ENCODE measurements around the gene FBLN5. TPM values are rescaled to one million over a fixed set of nuclear protein-coding genes. Genes with fewer than 3 reads are reported as not detected.

FBLN5 gene, protein sequence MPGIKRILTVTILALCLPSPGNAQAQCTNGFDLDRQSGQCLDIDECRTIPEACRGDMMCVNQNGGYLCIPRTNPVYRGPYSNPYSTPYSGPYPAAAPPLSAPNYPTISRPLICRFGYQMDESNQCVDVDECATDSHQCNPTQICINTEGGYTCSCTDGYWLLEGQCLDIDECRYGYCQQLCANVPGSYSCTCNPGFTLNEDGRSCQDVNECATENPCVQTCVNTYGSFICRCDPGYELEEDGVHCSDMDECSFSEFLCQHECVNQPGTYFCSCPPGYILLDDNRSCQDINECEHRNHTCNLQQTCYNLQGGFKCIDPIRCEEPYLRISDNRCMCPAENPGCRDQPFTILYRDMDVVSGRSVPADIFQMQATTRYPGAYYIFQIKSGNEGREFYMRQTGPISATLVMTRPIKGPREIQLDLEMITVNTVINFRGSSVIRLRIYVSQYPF
- total RNA-seq (ENCODE audit: insufficient read depth, low replicate concordance) = 86.9 TPM

DNA sequence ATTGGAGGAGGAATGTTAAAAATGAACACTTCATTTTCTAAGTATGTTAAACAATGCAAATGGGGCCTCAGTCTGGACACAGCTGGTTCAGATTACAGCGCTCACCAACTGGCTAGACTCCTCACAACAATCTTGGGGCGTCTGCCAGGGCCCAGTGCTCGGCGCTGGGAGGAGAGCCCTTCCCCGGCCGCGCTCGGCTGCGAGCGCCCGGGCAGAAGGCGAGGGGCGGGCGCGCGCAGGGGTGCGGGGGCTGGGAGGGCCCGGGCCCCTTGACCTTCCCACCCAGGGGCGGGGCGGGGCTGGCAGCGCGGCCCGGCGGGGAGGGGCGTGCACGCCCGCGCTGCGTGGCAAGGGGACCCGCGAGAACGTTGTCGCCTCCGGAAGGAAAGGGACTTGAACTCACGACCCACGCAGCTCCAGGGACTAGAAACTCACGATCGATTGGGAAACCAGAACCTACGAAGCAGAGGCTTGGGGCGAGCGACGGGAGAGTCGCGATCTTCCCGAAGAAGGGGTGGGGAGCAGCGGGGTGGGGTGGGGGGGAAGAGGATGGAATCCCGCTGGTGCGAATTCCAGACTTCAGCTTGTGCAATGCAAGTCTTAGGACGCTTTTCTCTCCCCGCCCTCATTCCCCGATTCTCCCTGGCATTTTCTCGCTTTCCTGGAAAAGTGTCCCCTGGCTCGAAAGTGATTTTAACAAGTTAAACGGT lies at the start of gene FBLN5:
Gene FBLN5 (minus strand): TSS at position 220 of the 710 bp plus-strand sequence. CDS start 465 bp downstream, outside the sequence.
- peak; percentile 79 for DNase-seq (ENCODE audit: low spot score)

DNA sequence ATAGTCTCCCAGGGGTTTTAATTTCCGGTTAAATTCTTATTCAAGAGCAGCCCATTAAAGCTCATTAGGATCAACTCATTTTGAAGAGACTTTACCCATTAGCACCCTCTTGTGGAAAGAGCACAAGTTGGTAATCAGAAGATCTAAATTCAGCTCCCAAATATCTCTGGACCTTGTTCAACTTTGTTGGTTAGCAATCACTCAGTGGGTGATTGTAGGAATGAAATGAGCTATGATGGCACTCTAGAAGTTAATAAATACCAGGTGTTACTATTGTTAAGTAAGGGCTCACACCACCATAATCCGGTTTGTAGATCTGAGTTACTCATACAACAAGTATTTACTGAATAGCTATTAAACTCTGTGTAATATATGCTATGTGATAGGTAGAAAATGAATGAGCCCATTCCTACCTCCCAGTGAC lies 49.5 kb upstream of the FBLN5 start:
- DNase-seq (ENCODE audit: low spot score) = peak; percentile 54

DNA sequence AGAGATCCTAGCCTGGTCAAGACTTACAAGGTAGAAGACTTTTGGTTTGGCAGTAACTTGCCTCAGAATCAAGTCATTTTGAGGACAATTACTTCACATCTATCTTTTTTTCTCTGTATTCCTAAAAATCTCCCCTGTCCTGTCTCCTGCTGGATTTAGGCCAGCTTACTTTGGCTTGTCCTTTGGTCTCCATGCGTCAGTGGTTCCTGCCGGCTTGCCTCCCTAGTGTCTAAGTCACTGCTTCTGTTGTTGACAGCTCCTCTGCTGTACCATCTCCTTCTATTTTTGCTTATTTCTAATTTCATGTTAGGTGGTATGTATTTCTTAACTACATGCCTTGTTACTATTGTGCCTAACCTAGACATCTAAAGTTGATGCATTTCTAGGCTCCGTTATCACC lies 39.7 kb upstream of the FBLN5 start:
- no peak for DNase-seq (ENCODE audit: low spot score)

DNA sequence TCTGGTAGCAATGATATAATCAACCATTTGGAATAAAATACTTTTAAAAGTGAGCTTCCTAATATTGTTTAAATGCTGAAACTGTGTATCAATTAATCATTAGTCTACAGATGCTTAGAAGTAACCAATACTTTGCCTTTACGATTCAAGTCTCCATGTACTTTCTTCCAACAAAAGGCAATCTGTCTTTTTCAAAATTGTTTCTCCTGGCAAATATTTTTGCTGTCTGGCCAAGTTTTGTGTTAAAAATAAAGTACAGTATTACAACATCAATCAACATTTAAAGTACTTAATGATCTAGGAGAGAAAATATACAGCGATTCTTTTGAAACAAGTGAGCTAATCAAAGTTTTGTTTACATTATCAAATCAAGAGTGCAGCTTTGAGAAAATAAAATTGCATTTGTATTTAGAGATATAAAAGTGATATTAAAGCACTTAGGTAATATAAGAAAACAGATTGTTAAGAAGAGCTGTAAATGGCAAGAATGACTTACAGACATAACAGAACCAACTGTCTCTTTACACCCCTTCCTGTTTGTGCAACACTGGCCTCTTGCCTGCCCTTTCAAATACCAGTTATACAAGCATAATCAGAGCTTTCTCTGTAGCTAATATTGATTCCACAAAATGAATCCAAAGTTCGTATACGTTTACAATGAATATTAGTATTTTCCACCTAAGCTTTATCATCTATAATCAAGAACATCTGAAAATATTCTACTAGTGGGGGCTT lies 38.2 kb upstream of the FBLN5 start:
- DNase-seq (ENCODE audit: low spot score) = peak; percentile 7

DNA sequence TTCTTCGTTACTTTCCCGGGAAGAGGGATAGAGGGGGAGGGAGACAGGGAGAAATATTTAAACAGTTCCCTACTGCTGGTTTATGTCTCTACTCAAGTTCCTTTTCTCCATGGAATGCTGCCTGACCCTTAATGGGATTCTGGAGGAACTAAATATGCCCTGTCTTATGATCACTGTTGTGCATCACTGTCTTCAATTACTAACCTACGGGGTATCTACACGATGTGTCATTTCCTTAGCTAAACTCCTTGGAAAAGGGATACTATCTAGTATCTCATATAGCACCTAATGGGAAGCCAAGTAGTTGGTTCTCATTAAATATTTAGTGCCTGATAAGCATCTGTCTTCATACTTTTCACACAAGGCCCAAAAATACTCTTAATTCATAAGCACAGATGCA lies 37.5 kb upstream of the FBLN5 start:
- DNase-seq (ENCODE audit: low spot score) = no peak

DNA sequence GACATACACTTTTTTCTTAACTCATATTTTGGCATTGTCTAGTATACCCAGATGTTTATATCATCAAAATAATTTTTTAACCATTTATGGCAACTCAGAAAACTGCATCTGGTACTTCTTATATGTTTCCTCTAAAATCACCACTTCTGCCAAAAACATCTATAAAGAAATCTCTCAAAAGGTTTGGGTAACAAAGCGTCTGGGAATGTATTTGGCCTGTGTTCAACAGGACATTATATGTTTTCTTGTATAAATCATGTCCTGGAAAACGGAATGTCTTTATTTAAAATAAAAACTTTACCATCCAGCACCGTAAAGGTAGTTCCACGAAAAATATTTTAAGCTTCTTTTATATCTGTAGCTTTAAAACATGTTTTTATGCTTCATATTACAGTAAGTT lies 36.1 kb upstream of the FBLN5 start:
- no peak for DNase-seq (ENCODE audit: low spot score)

DNA sequence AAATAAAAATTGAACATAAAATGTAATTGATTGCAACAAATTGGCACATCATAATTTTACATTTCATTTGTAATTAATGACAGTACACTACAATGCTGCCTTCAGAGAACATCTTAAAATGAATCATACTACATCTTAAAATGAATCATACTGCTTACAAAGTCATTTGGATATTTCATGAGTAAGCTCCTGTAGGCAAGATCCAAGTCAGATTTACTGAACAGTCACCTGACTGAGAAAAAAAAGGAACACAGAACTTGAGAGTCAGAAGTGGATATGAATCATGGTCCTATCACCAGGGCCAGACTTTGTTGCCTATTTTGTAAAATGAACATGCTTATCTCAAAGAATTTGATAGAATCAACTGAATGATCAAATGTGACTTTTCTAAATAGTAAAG lies 32.7 kb upstream of the FBLN5 start:
- peak; percentile 72 for DNase-seq (ENCODE audit: low spot score)

DNA sequence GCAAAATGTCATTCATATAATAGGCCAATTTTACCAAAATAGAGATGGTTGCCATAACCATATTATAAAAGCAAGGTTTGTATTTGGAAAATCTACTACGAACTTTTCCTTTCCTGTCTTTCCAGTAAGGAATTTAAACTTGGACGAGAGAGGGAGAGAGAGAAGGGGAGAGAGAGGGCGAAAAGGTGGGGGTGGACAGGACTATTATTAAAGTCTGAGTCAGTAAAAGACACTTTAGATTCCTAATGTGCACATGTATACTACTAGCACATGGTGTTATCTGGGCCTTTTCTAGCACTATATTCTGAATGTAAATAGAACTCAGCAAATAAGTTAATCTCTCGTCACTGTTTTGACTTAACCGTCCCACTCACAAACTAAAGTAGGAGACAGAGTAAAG lies 30.4 kb upstream of the FBLN5 start:
- no peak for DNase-seq (ENCODE audit: low spot score)

DNA sequence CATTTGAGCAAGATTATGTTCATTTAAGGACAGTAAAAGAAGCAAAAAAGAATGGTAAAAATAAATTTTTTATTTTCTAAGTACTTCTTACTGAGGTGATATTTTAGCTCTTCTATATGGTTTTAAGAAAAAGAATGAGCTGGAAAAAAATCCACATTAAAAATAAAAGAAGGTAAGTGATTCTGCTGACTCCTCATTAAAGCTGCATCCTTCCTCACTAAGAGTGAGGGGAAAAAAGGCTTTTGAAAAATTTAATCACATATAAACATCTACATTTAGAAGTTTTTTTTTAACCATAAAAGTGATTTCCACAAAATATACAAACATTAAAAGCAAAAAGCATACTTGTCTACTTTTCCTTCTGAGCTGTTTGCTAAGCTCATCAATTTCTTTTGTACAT lies 28.3 kb upstream of the FBLN5 start:
- DNase-seq (ENCODE audit: low spot score) = no peak

DNA sequence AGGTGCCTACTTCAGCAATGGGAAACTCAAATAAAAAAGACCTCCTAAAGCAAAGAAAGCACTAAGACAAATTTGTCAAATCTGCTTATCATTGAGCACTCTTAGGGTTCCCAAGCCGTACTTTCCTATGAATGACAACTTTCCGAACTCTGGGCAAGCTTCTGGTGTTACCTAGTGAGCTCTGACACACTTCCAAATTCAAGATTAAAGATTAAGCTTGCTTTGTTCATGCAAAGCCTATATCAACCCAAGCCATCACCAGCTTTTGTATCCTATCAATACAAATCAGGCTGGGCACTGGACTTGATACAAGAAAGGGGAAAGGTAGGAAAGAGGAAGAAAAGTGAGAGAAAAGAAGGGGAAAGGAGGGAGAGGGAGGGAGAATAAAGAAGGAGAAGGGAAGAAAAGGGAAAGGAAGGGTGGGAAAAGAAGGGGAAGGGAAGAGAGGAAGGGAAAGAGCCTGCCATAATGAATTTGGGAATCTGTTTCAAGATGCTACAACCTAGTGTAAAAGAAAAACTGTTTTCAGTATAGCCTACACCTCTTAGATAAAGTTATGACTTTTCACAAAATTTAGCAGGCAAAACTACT lies 23.8 kb upstream of the FBLN5 start:
- no peak for DNase-seq (ENCODE audit: low spot score)

DNA sequence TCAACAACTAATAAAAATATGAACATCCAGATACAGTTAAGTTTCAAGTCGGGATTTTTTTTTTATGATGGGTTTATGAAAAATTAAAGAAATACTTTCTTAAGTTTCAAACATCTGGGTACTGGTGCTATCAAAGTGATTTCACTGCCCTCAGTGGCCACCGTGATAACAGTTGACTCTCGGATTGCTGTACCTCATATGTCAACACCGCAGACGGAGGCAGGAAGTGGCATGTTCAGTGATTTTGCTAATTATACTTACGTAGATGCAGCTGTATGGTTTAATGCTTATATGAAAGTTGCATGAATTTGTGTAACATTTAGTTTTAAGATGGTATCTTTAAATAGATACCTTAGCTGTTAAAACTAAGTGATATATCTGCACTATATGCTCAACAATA lies 20.8 kb upstream of the FBLN5 start:
- no peak for DNase-seq (ENCODE audit: low spot score)

DNA sequence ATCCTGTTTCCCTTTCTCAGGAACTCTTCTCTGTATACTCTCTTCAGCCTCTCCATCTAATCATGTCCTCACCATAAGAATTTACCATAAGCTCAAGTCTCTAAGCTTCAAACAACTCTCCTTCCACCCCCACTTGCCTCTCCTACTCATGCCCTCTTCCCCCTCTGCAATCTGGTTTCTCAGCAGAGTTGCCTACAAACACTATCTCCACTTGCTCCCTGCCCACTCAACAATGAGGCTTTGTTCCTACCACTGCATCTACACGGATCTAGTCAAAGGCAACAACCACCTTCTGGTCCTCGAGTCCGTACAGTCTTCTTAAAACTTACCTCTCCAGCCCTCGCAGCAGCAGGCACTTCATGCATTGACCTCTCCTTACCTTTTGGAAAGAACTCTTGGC lies 17.2 kb upstream of the FBLN5 start:
- DNase-seq (ENCODE audit: low spot score) = no peak

DNA sequence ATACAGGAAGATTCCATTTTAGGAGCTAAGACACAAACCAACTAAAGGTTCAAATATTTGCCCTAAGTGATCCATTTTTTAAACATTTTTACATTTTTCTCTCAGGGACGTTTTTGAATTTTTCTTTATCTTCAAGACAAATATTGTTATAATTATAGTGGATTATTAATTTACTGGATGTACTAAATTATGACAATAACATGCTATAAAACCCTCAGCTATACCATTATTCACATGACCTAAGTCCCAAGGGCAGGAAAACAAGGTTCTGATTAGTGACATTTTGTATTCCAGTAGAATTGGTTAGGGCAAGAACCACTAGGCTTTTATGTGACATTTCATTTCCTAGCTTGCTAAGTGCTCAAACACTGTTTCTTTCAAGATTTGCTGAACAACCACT lies 16.5 kb upstream of the FBLN5 start:
- no peak for DNase-seq (ENCODE audit: low spot score)

DNA sequence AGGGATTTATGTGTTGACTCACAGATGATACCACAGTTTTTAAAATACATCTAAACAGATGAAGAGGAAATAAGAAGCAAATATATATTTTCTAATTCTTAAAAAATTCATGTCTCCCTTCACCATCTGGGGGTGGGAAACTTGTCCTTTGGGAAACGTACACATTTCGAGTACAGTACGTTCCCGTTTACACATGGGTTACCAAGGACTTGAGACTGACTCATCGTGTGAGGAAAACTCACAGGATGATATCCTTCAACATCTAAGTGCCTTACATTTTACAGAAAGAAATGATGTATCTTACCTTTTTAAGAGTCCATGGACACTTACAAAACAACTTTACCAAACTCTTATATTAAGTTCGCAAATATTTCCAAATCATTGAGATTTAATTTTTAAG lies 16.0 kb upstream of the FBLN5 start:
- DNase-seq (ENCODE audit: low spot score) = no peak

DNA sequence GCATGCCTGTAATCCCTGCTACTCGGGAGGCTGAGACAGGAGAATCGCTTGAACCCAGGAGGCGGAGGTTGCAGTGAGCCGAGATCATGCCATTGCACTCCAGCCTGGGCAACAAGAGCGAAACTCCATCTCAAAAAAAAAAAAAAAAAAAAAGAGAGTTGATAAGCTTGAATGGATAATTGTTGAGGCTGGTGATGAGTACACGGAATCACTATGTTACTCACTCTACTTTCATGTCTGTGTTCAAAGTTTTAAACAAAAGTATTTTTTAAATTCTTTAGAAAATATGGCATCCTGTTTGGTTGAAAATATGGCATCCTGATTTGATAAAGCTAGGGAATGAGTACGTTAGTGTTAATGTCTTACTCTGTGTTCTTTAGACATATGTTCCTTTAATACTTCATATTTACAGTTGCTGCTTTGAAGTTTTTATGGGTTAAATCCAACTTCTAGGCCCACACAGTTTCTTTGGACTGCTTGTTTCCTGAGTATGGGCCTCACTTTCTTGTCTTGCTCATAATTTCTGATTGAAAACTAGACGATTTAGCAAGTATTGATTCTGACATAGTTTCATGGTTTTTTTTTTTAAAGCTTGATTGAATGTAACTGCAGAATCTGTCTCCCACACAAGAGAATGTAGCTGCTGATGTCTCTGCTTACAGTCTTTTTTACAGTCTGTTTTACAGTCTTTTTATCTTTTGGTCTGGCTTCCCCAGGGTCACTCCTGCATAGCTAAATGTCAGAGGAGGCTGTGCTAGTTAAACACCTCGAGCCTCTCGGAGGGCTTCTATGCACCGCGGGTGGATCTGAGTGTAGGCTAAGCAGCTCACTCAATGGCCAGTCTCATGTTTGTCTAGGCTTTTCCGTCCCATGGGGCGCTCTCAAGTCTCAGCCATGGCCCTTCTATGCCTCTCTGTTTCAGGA lies 14.1 kb upstream of the FBLN5 start:
- peak; percentile 32 for DNase-seq (ENCODE audit: low spot score)

DNA sequence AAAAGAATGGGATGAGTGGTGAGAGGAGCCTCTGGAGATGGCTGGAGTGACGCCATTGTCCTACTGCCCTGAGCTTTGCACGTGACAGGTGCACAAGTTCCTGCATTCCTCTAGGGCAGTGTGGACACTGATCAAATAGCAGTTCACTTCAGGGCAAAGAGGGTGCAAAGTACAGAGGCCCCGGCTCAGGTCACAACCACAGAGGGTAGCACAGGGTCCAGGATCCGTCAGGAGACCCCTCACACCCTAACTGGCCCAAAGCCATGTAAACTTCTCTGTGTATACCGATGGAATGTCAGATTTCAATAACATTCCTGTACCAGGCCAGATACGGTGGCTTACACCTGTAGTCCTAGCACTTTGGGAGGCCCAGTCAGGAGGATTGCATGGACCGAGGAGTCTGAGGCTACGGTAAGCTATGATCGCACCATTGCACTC lies 10.4 kb upstream of the FBLN5 start:
- no peak for DNase-seq (ENCODE audit: low spot score)

DNA sequence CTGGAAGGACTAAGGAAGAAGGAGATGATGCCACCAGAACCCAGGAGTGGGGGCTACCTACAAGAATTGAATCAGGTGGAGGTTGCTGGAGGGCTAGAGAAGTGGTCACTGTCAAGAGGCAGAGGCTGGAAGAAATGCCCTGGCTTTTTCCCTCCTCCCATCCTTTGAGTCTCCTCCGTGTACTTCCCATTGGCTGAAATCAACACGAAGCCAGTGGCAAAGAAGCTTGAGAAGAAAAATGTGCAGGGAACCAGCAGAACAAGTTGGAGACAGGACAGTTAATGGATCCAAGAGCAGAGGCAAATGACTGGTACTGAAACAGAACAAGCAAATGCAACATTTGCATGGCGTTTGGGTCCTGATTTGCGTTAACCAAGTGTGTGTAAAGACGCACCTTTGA lies 9.1 kb upstream of the FBLN5 start:
- no peak for DNase-seq (ENCODE audit: low spot score)

DNA sequence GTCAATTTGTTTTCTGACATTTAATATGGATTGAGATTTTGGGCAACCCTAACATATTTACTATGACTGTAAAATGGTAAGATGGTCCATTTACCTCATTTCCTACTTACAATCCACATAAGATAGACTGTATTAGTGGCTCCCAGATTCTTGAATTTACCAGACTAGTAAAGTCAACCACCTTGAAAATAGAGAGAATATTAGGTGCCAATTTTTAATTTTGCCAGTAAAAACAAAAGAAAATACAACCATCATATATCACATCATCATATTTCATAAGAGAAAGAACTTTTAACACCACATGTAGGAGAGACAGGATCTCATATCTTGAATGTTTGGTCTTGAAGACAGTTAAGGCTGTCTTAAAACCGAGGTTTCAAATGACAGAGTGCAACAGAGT lies 7.7 kb upstream of the FBLN5 start:
- no peak for DNase-seq (ENCODE audit: low spot score)

DNA sequence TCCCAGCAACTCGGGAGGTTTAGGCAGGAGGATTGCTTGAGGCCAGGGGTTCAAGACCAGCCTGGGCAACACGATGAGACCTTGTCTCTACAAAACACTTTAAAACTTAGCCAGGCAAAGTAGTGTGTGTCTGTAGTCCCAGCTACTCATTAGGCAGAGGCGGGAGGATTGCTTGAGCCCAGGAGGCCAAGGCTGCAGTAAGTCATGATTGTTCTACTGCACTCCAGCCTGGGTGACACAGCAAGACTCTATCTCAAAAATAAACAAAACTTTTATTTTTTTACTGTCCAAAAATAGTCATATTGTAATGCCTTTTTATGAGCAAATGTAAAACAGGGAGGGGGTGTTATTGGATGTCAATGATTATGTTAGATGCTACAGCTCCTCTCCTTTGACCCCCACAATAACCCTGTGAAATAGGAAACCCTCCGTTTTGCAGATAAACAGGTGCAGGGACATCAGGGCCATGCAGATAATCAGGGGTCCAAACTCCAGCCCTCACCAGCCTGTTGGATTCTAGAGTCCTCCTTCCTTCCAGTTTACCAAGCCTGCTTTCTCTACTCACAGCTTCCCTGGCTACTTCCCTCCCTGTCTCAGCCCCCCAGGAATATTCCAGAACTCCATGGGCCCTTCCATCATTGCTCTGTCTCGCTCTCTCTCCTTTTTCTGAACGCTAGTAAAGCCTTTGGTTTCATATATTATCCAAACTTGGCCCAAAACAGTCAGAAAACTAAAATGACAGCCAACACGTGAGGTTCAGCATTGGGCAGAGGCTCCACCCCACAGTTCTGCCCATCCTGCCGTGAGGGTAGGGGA lies 5.9 kb upstream of the FBLN5 start:
- no peak for DNase-seq (ENCODE audit: low spot score)

All from umbilical cord (tissue), 2 donors.